SK-N-SH treated with all-trans-retinoic acid at 6 μM for 48 hours (cell line): ENCODE results near the gene TMEM238L.

ENCODE experiments used
- ATAC-seq: fragments of 200-7000 bp; cut with Tn5 transposase; 3 replicates; pipeline ENCODE4 v1.9.1; 2020; ENCODE audit warnings: mild to moderate bottlenecking, moderate library complexity
- ARNTL ChIP-seq: fragments of 450-650 bp; formaldehyde crosslinking; IDR thresholded peaks from 2 replicates; pipeline ENCODE4 v1.5.0; 2020; ENCODE audit warnings: low read depth, mild to moderate bottlenecking, moderate library complexity, borderline replicate concordance
- BACH2 ChIP-seq: fragments of 250-450 bp; sonication (Bioruptor Pico); IDR thresholded peaks from 2 replicates; pipeline ENCODE4 v1.9.0; 2021; ENCODE audit warnings: mild to moderate bottlenecking, borderline replicate concordance
- ESRRG ChIP-seq: fragments of 250-450 bp; sonication (Bioruptor Pico); IDR thresholded peaks from 2 replicates; pipeline ENCODE4 v1.6.1; 2021; ENCODE audit warnings: mild to moderate bottlenecking
- GLIS3 ChIP-seq: fragments of 250-450 bp; sonication (Bioruptor Pico); IDR thresholded peaks from 2 replicates; pipeline ENCODE4 v1.5.0; 2020; ENCODE audit warnings: mild to moderate bottlenecking, moderate library complexity
- ISL1 ChIP-seq: fragments of 250-450 bp; sonication (Bioruptor Pico); IDR thresholded peaks from 2 replicates; pipeline ENCODE4 v2.1.2; 2022; ENCODE audit warnings: mild to moderate bottlenecking, moderate library complexity
- OSR1 ChIP-seq: fragments of 250-450 bp; sonication (Bioruptor Pico); IDR thresholded peaks from 2 replicates; pipeline ENCODE4 v1.8.0; 2022; ENCODE audit warnings: moderate library complexity, mild to moderate bottlenecking, inconsistent platforms
- PPARA ChIP-seq: fragments of 250-450 bp; sonication (Bioruptor Pico); IDR thresholded peaks from 2 replicates; pipeline ENCODE4 v1.5.0; 2020; ENCODE audit warnings: mild to moderate bottlenecking, borderline replicate concordance
- RARB ChIP-seq: fragments of 250-450 bp; sonication (Bioruptor Pico); IDR thresholded peaks from 2 replicates; pipeline ENCODE4 v1.8.0; 2021; ENCODE audit warnings: mild to moderate bottlenecking, moderate library complexity
- TCF4 ChIP-seq: fragments of 250-450 bp; sonication (Bioruptor Pico); IDR thresholded peaks from 2 replicates; pipeline ENCODE4 v1.8.0; 2021; ENCODE audit warnings: mild to moderate bottlenecking, moderate library complexity, borderline replicate concordance
- TOX ChIP-seq: fragments of 250-450 bp; sonication (Bioruptor Pico); IDR thresholded peaks from 2 replicates; pipeline ENCODE4 v1.8.0; 2021; ENCODE audit warnings: mild to moderate bottlenecking, moderate library complexity, borderline replicate concordance
- TSHZ2 ChIP-seq: fragments of 250-450 bp; sonication (Bioruptor Pico); IDR thresholded peaks from 2 replicates; pipeline ENCODE4 v1.5.0; 2020; ENCODE audit warnings: mild to moderate bottlenecking, moderate library complexity
- ZC3H10 ChIP-seq: fragments of 250-450 bp; sonication (Bioruptor Pico); IDR thresholded peaks from 2 replicates; pipeline ENCODE4 v1.5.1; 2021; ENCODE audit warnings: mild to moderate bottlenecking, moderate library complexity
- ZFP3 ChIP-seq: fragments of 250-450 bp; sonication (Bioruptor Pico); IDR thresholded peaks from 2 replicates; pipeline ENCODE4 v1.5.0; 2020; ENCODE audit warnings: mild to moderate bottlenecking, moderate library complexity
- ZFP30 ChIP-seq: fragments of 450-650 bp; formaldehyde crosslinking; IDR thresholded peaks from 2 replicates; pipeline ENCODE4 v1.5.0; 2022; ENCODE audit warnings: mild to moderate bottlenecking, moderate library complexity
- ZNF565 ChIP-seq: fragments of 450-650 bp; formaldehyde crosslinking; conservative IDR thresholded peaks from 2 replicates; pipeline ENCODE4 v1.5.0; 2020; ENCODE audit warnings: low read depth, mild to moderate bottlenecking, moderate library complexity
- ZNF70 ChIP-seq: fragments of 450-650 bp; formaldehyde crosslinking; IDR thresholded peaks from 2 replicates; pipeline ENCODE4 v1.5.0; 2020; ENCODE audit warnings: mild to moderate bottlenecking, moderate library complexity
- ZNF8 ChIP-seq: fragments of 450-650 bp; formaldehyde crosslinking; IDR thresholded peaks from 2 replicates; pipeline ENCODE4 v1.5.0; 2020; ENCODE audit warnings: mild to moderate bottlenecking, moderate library complexity
- TF ChIP-seq, protein P1 (sequence below): fragments of 250-450 bp; sonication (Bioruptor Pico); IDR thresholded peaks from 2 replicates; pipeline ENCODE4 v1.8.0; 2021; ENCODE audit warnings: low read depth, mild to moderate bottlenecking, moderate library complexity, borderline replicate concordance
- TF ChIP-seq, protein P2 (sequence below): fragments of 250-450 bp; sonication (Bioruptor Pico); IDR thresholded peaks from 2 replicates; pipeline ENCODE4 v1.8.0; 2020; ENCODE audit warnings: mild to moderate bottlenecking, moderate library complexity, borderline replicate concordance
- TF ChIP-seq, protein P3 (sequence below): fragments of 250-450 bp; sonication (Bioruptor Pico); IDR thresholded peaks from 2 replicates; pipeline ENCODE4 v1.5.1; 2020; ENCODE audit warnings: low read depth, mild to moderate bottlenecking, moderate library complexity

The TMEM238L gene

DNA sequence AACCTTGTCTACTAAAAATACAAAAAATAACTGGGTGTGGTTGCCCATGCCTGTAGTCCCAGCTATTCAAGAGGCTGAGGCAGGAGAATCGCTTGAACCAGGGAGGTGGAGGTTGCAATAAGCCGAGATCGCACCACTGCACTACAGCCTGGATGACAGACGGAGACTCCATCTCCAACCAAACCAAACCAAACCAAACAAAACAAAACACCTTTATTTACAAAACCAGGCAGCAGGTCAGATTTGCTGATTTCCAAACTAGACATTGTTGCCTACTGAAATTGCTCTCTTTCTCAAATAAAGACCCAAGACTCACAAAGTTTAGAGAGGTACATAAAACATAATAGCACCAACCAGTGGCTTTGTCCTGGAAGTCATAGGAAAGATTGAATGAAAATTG is 5.7 kb upstream of the TMEM238L start (continued):
- no peak for TF ChIP-seq OSR1

DNA sequence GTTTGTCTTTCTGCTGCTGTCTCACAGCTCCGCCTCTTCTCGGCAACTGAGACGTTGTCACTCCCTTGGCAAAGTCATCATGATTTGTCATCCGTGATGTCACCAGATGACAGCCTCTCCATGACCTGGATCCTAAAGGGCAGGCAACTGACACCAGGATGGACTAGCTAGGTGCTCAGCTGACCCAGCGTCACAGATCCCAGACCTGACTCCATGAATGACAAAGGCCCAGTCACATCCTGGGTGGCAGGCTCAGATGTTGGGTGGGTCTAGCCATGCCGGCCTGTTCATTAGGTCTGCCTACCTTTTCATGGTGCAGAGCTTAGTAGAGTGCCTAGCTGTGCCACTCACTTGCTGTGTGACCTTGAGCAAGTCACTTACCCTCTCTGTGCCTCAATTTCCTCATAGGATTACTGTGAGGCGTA is 3.8 kb upstream of the TMEM238L start:
- no peak for ATAC-seq
- TF ChIP-seq ESRRG (CRISPR knock-in tag): no peak
- TF ChIP-seq ZFP30 (CRISPR knock-in tag): no peak
- TF ChIP-seq, protein P1, sequence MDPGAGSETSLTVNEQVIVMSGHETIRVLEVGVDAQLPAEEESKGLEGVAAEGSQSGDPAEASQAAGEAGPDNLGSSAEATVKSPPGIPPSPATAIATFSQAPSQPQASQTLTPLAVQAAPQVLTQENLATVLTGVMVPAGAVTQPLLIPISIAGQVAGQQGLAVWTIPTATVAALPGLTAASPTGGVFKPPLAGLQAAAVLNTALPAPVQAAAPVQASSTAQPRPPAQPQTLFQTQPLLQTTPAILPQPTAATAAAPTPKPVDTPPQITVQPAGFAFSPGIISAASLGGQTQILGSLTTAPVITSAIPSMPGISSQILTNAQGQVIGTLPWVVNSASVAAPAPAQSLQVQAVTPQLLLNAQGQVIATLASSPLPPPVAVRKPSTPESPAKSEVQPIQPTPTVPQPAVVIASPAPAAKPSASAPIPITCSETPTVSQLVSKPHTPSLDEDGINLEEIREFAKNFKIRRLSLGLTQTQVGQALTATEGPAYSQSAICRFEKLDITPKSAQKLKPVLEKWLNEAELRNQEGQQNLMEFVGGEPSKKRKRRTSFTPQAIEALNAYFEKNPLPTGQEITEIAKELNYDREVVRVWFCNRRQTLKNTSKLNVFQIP (CRISPR knock-in tag): no peak
- TF ChIP-seq, protein P2, sequence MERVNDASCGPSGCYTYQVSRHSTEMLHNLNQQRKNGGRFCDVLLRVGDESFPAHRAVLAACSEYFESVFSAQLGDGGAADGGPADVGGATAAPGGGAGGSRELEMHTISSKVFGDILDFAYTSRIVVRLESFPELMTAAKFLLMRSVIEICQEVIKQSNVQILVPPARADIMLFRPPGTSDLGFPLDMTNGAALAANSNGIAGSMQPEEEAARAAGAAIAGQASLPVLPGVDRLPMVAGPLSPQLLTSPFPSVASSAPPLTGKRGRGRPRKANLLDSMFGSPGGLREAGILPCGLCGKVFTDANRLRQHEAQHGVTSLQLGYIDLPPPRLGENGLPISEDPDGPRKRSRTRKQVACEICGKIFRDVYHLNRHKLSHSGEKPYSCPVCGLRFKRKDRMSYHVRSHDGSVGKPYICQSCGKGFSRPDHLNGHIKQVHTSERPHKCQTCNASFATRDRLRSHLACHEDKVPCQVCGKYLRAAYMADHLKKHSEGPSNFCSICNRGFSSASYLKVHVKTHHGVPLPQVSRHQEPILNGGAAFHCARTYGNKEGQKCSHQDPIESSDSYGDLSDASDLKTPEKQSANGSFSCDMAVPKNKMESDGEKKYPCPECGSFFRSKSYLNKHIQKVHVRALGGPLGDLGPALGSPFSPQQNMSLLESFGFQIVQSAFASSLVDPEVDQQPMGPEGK (CRISPR knock-in tag): no peak
- no peak for TF ChIP-seq TSHZ2 (CRISPR knock-in tag)
- TF ChIP-seq ZFP3 (CRISPR knock-in tag): no peak
- TF ChIP-seq ISL1 (CRISPR knock-in tag): no peak
- TF ChIP-seq TOX (CRISPR knock-in tag): no peak
- TF ChIP-seq BACH2 (CRISPR knock-in tag): no peak
- no peak for TF ChIP-seq TCF4 (CRISPR knock-in tag)
- TF ChIP-seq RARB (CRISPR knock-in tag): no peak
- no peak for TF ChIP-seq ZC3H10 (CRISPR knock-in tag)
- no peak for TF ChIP-seq PPARA (CRISPR knock-in tag)
- TF ChIP-seq ZNF8 (CRISPR knock-in tag): no peak
- TF ChIP-seq ZNF565 (CRISPR knock-in tag): no peak
- no peak for TF ChIP-seq GLIS3 (CRISPR knock-in tag)
- TF ChIP-seq ZNF70 (CRISPR knock-in tag): no peak

GRCh38 chr17:10806545-10807262 is 2.8 kb upstream of the TMEM238L start:
- no peak for ATAC-seq
- no peak for TF ChIP-seq PPARA (CRISPR knock-in tag)
- TF ChIP-seq, protein P2 (CRISPR knock-in tag): no peak
- TF ChIP-seq ZNF70 (CRISPR knock-in tag): no peak
- TF ChIP-seq ISL1 (CRISPR knock-in tag): no peak
- TF ChIP-seq TCF4 (CRISPR knock-in tag): no peak
- TF ChIP-seq, protein P3, sequence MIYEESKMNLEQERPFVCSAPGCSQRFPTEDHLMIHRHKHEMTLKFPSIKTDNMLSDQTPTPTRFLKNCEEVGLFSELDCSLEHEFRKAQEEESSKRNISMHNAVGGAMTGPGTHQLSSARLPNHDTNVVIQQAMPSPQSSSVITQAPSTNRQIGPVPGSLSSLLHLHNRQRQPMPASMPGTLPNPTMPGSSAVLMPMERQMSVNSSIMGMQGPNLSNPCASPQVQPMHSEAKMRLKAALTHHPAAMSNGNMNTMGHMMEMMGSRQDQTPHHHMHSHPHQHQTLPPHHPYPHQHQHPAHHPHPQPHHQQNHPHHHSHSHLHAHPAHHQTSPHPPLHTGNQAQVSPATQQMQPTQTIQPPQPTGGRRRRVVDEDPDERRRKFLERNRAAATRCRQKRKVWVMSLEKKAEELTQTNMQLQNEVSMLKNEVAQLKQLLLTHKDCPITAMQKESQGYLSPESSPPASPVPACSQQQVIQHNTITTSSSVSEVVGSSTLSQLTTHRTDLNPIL (CRISPR knock-in tag): no peak
- TF ChIP-seq ZFP3 (CRISPR knock-in tag): no peak
- no peak for TF ChIP-seq ARNTL (CRISPR knock-in tag)
